D341Med (cell line): Measurements from ENCODE around the gene DCTD.

ENCODE experiments used
- DNase-seq: peaks from one replicate; pipeline ENCODE4 v3.0.0; 2012; ENCODE audit warnings: low spot score

DCTD gene

DNA sequence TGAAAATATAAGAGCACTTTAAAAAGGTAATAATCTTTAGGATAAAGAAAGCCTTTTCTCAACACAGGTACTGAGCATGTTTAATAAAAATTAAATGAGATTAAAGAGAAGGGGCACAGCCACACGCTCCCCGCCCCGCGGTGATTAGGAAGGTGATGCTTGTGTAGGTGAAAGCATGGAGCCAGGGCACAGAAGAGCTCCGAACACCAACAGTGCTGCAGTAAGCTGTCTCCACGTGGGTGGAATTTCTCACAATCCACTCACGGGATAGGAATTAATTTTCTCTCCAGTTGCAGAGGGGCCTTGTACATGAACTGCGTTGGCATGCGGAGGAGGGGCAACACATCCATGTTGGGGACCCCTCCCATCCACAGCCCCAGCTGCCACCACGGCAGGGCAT lies 27.0 kb downstream of the DCTD start:
- no peak for DNase-seq

GRCh38 chr4:182888891-182889290 lies 28.3 kb downstream of the DCTD start:
- DNase-seq: no peak

- no peak for DNase-seq
These were observed 30.4 kb downstream of the DCTD start for GRCh38 chr4:182886768-182887167.

- DNase-seq: no peak
These were observed 31.0 kb downstream of the DCTD start for GRCh38 chr4:182886205-182886604.

- no peak for DNase-seq
These were observed 31.5 kb downstream of the DCTD start for GRCh38 chr4:182885738-182886077.

- no peak for DNase-seq
These were observed 32.0 kb downstream of the DCTD start for GRCh38 chr4:182885022-182885737.

DNA sequence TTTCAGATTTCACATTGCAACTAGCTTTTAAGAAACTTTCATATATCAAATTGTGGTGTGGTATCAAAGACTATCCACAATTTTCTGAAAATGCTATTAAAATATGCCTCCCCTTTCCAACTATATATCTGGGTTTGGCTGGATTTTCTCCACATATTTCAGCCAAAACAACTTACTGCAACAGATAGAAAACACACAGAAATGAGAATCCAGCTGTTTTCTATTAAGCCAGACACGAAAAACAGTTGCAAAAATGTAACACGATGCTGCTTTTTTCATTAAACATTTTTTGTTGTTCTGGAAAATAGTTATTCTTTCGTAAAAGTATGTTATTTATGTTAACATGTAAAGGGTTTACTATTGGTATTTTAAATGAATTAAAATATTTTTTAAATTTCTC lies 33.1 kb downstream of the DCTD start:
- DNase-seq: no peak

GRCh38 chr4:182883351-182883750 lies 33.8 kb downstream of the DCTD start:
- DNase-seq: no peak

DNA sequence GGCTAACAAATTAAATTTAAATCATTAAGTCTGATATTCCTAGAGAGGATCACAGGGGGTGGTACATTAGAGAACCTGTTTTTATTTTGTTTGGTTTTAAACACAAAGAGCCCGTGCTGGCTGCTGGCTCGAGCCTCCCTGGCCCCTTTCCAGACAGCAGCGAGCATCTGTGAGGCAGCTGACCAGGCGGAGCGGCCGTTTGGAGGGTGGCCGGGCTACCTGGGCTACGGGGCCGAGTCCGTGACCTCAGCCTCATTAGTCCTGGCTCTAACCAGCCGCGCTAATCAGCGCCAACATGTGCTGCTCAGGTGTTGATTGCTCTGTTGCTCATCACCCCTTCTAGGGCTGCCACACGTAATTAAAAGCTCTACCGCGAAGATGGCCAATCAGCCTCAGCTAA lies 35.3 kb downstream of the DCTD start:
- no peak for DNase-seq

GRCh38 chr4:182880387-182881356 lies 36.5 kb downstream of the DCTD start:
- DNase-seq: no peak

DNA sequence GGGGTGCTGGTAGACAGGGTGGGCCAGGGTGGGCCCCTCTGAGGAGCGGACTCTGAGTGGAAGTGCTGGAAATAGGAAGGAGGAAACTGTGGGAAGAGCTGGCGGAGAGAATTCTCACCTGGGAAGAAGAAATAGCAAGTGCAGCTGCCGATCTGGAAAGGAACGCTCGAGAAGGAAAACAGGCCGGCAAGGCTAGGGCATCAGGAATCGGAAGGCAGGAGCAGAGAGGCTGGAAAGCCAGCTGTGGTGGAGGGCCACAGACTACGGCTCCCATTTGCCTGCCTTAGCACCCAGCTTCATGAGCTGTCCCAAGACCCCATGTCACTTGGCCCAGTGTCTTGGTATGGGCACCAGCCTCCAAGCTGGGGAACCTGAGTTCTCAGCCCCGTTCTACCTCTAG lies 37.3 kb downstream of the DCTD start:
- no peak for DNase-seq

GRCh38 chr4:182878633-182879495 lies 38.3 kb downstream of the DCTD start:
- DNase-seq: no peak

DNA sequence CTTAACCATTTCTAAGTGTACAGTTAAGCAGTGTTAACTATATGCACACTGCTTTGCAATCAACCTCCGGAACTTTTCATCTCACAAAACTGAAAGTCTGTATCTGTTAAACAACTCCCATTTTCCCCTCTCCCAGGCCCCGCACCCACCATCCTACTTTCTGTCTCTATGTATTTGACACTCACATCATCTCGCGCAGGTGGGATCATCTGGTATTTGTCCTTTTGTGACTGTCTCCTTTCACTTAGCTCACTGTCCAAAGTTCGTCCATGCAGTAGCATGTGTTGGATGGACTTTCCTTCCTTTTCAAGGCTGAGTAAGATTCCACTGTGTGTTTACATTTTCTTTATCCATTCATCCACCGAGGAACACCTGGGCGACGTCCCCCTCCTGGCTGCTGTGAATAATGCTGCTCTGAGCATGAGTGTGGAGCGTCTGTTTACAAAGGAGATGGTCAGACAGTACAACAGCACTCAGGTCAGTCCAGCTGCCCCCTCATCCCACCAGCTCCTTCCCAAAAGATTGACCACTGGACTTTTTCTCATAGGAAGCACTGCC lies 39.8 kb downstream of the DCTD start:
- no peak for DNase-seq

GRCh38 chr4:182876427-182876826 lies 40.8 kb downstream of the DCTD start:
- DNase-seq: no peak

DNA sequence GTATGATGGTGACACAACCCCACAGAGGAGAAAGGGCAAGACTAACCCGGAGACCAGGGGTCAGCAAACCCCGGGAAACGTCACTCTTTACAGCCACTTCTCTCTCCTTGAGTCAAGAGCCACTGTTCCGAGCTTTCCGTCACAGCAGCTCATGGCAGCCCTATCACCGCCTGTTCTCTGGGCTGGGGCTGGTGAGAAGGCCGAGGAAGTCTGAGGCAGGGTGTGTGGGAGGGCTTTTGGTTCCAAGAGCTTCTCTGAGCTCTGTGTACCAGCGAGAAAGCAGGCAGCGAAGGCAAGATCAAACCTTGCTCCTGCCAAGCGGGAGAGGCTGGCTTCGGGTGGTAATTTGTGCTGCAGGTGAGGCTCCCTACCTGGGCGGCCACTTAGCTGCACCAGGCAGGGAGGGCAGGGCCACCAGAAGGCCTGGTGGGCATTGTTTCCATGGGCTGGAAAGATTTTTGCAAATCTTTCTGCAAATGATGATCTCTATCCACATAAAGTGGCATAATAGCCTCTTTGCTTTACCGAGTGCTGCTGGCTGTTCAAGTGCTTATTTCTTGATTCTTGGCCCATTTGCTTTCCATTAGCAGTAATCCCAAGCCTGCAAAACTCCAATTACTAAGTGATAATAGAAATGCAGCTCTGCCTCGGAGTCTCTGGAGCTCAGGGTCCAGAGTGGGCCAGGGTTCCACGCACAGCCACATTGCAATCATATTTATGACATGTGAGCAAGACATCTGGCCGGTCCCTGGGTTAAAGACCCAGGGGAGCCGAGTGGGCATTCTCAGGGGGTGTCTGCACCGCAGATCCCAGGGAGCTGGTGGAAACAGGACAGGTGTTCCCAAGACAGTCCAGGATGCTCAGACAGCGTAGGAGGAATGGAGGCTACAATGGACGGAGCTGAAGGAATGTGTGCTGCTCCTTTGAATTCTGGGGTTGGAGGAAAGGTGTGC lies 41.5 kb downstream of the DCTD start:
- DNase-seq: no peak

GRCh38 chr4:182874797-182875345 lies 42.3 kb downstream of the DCTD start:
- no peak for DNase-seq

DNA sequence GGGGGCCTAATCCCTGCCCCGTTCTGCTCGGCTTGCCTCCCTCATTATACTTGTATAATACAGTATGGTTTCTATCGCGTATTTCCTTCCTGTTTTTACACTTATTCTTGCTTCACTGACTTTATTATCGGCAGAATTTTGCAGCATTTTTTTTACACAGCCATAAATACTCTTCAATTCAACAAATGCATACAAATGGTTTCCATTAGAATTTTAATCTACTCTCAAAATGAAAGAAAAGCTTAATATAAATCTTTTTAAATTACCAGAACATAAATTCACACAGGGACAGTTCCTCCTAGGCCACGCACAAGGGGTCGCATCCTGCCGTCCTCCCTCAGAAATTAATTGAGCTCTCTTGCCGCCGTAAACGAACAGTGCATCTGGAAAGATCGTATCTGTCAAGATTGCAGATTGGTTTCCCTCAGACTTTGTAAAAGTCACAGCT lies 42.9 kb downstream of the DCTD start:
- DNase-seq: no peak

- no peak for DNase-seq
These were observed 43.5 kb downstream of the DCTD start for GRCh38 chr4:182873726-182874125.

DNA sequence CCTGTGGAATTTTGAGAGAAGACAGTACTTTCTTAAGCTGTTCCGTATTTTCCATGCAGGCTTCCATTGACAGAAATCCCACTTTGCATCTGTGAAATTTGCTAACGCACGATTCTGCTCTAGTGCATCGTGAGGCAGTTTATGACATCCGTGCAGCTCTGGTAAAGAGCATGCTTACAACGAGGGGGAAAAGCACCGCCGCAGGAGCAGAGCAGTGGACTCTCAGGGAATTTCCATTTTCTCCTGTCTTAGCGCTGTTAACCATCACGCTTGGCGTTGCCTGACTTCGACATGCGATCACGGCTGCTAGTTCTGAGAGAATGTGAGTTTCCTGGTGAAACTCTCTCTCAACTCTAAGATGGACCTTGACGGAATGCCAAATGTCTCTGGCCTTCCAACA lies 43.9 kb downstream of the DCTD start:
- no peak for DNase-seq

DNA sequence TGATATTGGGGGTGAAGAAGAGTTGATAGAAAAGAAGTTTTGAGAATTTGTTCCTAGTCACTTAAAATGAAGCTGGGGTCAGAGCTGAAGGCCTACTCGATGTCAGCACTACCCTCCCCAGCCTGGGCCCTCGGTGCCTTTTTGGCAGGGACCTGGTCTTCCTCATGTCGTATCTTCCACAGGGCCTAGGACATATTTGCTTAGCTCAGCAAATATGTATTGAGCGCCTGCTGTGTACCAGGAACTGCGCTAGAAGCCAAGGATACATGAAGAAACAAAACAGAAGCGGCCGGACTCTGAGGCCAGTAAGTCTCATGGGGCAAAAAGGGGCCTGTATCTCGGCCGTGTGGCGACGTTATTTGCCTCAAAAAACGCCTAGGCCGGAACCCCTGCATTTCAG lies 44.3 kb downstream of the DCTD start:
- DNase-seq: no peak

- no peak for DNase-seq
These were observed 45.6 kb downstream of the DCTD start for GRCh38 chr4:182871616-182872015.
